HepG2 (cell line): ENCODE data around the gene ZNF500. TPM values are rescaled to one million over a fixed set of nuclear protein-coding genes. Genes with fewer than 3 reads are reported as not detected.
A peak's percentile ranks its signal among the peaks of the same experiment; 100 is the strongest.

Source experiments
- CREB1 ChIP-seq, 2 experiments: fragments of 450-650 bp in 1 of 2; IDR thresholded peaks; 2 replicates each; pipeline ENCODE4 v1.6.1; 2016 to 2017; ENCODE audit warnings: control low read depth in 1 of 2, mild to moderate bottlenecking in 1 of 2, missing compliant biosample characterization in 1 of 2, missing genetic modification characterization in 1 of 2
- ETV5 ChIP-seq: IDR thresholded peaks from 2 replicates; pipeline ENCODE4 v1.6.1; 2018; ENCODE audit warnings: missing biosample characterization, missing genetic modification reagents, inconsistent platforms, borderline replicate concordance
- HNF1B ChIP-seq: sonication (generic); formaldehyde crosslinking; IDR thresholded peaks from 2 replicates; pipeline ENCODE4 v1.5.1; 2020; ENCODE audit warnings: mild to moderate bottlenecking, moderate library complexity, missing genetic modification reagents
- IRX3 ChIP-seq: sonication (generic); formaldehyde crosslinking; IDR thresholded peaks from 2 replicates; pipeline ENCODE4 v1.8.1; 2023; ENCODE audit warnings: mild to moderate bottlenecking, low read depth, missing genetic modification reagents, borderline replicate concordance
- MNT ChIP-seq: fragments of 450-650 bp; IDR thresholded peaks from 2 replicates; pipeline ENCODE4 v1.6.1; 2016
- SATB2 ChIP-seq: sonication (generic); formaldehyde crosslinking; IDR thresholded peaks from 2 replicates; pipeline ENCODE4 v1.5.0; 2020; ENCODE audit warnings: missing genetic modification reagents
- SIN3A ChIP-seq: IDR thresholded peaks from 2 replicates; pipeline ENCODE4 v1.6.1; 2011; ENCODE audit warnings: low read depth, mild to moderate bottlenecking, control low read depth, low read length, borderline replicate concordance
- SKI ChIP-seq: fragments of 450-650 bp; IDR thresholded peaks from one replicate; pipeline ENCODE4 v1.6.1; 2018; ENCODE audit warnings: mild to moderate bottlenecking; ENCODE audit not compliant: partially characterized antibody
- SNAPC4 ChIP-seq: sonication (generic); formaldehyde crosslinking; IDR thresholded peaks from 2 replicates; pipeline ENCODE4 v1.4.0; 2020; ENCODE audit warnings: mild to moderate bottlenecking, missing genetic modification reagents
- WIZ ChIP-seq: sonication (generic); formaldehyde crosslinking; IDR thresholded peaks from 2 replicates; pipeline ENCODE4 v1.5.1; 2020; ENCODE audit warnings: mild to moderate bottlenecking, missing genetic modification reagents
- ZNF460 ChIP-seq: sonication (generic); formaldehyde crosslinking; IDR thresholded peaks from 2 replicates; pipeline ENCODE4 v1.5.1; 2020; ENCODE audit warnings: missing genetic modification reagents, mild to moderate bottlenecking, borderline replicate concordance
- ZNF616 ChIP-seq: sonication (generic); formaldehyde crosslinking; IDR thresholded peaks from 2 replicates; pipeline ENCODE4 v1.5.0; 2020; ENCODE audit warnings: low read depth, mild to moderate bottlenecking, missing genetic modification reagents
- ZNF792 ChIP-seq: IDR thresholded peaks from 2 replicates; pipeline ENCODE4 v1.6.1; 2016
- ZNF878 ChIP-seq: sonication (generic); formaldehyde crosslinking; IDR thresholded peaks from 2 replicates; pipeline ENCODE4 v1.8.1; 2023; ENCODE audit warnings: mild to moderate bottlenecking, missing genetic modification reagents, moderate library complexity
- ZUFSP ChIP-seq: sonication (generic); formaldehyde crosslinking; IDR thresholded peaks from 2 replicates; pipeline ENCODE4 v1.9.0; 2021; ENCODE audit warnings: missing genetic modification reagents, mild to moderate bottlenecking, borderline replicate concordance
- polyA plus RNA-seq, 8 experiments: library from polyadenylated mRNA; depleted of rRNA in 3 of 8; stranded (reverse) in 7 of 8; unstranded in 1 of 8; fragments of >200 nt; fragmentation: Illumina TruSeq in 4 of 8; extraction: Trizol in 4 of 8; gene quantifications; 2 replicates each; pipeline versions ENCODE4 v1.2.1 to v1.2.3, GENCODE V29; 2011 to 2016; ENCODE audit warnings: low read depth in 4 of 8, missing spikeins in 1 of 8, mixed read lengths in 1 of 8; ENCODE audit not compliant: insufficient read depth in 1 of 8
- total RNA-seq, 5 experiments: library from RNA; depleted of rRNA; stranded (reverse); fragments of >200 nt; fragmentation: Illumina TruSeq; extraction: Trizol; gene quantifications; 2 replicates each; pipeline ENCODE4 v1.2.3, GENCODE V29; 2016; ENCODE audit warnings: low read depth in 1 of 5
- TF ChIP-seq, protein P1 (sequence below): sonication (generic); formaldehyde crosslinking; IDR thresholded peaks from 2 replicates; pipeline ENCODE4 v1.8.1; 2023; ENCODE audit warnings: missing genetic modification reagents, mild to moderate bottlenecking, borderline replicate concordance
- TF ChIP-seq, protein P2 (sequence below): sonication (generic); formaldehyde crosslinking; IDR thresholded peaks from 2 replicates; pipeline ENCODE4 v1.4.0; 2020; ENCODE audit warnings: missing genetic modification reagents
- TF ChIP-seq, protein P3 (sequence below): IDR thresholded peaks from 2 replicates; pipeline ENCODE4 v1.6.1; 2016; ENCODE audit warnings: low read depth, borderline replicate concordance

The ZNF500 gene
- total and polyA plus RNA-seq, 2 of the 13 experiments (the other 11 are each of a cell fraction or from before 2014, with no cell fraction given), result 6.1 to 12.2 TPM

DNA sequence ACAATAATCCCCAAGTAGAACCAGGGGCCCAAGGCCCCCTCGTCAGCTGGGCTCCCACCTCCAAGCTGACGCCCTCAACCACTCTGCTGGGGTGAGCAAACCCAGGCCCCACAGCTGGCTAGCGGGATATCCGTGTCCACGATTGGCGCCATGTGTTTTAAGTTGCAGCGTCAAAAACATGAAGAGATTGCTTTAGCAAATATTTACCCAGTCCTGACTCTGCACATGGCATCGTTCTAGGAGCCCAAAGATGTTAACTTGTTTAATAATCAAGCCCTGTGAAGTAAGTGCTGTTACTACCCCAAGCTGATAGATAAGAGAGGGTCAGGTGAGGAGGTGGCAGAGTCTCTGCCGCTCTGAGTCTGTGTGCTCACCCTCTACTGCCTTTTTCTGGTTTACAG lies 21.5 kb upstream of the ZNF500 start (continued):
- TF ChIP-seq SNAPC4 (CRISPR knock-in tag), result no peak
- TF ChIP-seq SIN3A, result no peak
- peak; percentile 28 for TF ChIP-seq MNT
- no peak for TF ChIP-seq SATB2 (CRISPR knock-in tag)
- TF ChIP-seq, protein P1, sequence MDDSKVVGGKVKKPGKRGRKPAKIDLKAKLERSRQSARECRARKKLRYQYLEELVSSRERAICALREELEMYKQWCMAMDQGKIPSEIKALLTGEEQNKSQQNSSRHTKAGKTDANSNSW (CRISPR knock-in tag), result no peak
- no peak for TF ChIP-seq ZNF792 (CRISPR knock-in tag)
- TF ChIP-seq ZNF460 (CRISPR knock-in tag), result no peak
- TF ChIP-seq ETV5, result no peak
- TF ChIP-seq ZUFSP (CRISPR knock-in tag), result no peak
- TF ChIP-seq ZNF616 (CRISPR knock-in tag), result no peak
- TF ChIP-seq WIZ (CRISPR knock-in tag), result no peak
- TF ChIP-seq, protein P2, sequence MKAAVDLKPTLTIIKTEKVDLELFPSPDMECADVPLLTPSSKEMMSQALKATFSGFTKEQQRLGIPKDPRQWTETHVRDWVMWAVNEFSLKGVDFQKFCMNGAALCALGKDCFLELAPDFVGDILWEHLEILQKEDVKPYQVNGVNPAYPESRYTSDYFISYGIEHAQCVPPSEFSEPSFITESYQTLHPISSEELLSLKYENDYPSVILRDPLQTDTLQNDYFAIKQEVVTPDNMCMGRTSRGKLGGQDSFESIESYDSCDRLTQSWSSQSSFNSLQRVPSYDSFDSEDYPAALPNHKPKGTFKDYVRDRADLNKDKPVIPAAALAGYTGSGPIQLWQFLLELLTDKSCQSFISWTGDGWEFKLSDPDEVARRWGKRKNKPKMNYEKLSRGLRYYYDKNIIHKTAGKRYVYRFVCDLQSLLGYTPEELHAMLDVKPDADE (CRISPR knock-in tag), result no peak
- no peak for TF ChIP-seq IRX3 (CRISPR knock-in tag)
- TF ChIP-seq CREB1 (IDR thresholded peaks at IDR 0.05), result no peak
- TF ChIP-seq CREB1 (CRISPR knock-in tag; IDR thresholded peaks at IDR 0.05), result no peak; the same call in 1 of the 2 replicates
- TF ChIP-seq SKI, result no peak
- no peak for TF ChIP-seq HNF1B
- no peak for TF ChIP-seq ZNF878
- TF ChIP-seq, protein P3, sequence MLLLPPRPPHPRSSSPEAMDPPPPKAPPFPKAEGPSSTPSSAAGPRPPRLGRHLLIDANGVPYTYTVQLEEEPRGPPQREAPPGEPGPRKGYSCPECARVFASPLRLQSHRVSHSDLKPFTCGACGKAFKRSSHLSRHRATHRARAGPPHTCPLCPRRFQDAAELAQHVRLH (CRISPR knock-in tag), result no peak
